ENCODE measurements around the gene KCNC4.

DNA sequence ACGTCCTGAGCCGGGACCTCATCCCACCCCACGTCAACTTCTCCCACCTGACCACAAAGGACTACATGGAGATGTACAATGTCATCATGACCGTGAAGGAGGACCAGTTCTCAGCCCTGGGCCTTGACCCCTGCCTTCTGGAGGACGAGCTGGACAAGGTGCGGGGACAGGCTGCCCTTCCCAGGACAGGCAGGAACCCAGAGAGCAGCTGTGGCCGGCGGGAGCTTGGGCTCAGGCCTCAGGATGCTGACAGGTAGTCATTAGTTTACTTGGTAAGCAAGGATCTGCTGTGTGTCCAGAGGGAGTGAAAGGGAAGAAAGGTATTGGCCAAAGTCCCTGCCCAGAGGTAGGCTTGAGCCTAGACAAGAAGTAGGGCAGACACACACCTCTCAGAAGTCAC lies 17.6 kb upstream of the KCNC4 start:
- TF ChIP-seq, protein P1, sequence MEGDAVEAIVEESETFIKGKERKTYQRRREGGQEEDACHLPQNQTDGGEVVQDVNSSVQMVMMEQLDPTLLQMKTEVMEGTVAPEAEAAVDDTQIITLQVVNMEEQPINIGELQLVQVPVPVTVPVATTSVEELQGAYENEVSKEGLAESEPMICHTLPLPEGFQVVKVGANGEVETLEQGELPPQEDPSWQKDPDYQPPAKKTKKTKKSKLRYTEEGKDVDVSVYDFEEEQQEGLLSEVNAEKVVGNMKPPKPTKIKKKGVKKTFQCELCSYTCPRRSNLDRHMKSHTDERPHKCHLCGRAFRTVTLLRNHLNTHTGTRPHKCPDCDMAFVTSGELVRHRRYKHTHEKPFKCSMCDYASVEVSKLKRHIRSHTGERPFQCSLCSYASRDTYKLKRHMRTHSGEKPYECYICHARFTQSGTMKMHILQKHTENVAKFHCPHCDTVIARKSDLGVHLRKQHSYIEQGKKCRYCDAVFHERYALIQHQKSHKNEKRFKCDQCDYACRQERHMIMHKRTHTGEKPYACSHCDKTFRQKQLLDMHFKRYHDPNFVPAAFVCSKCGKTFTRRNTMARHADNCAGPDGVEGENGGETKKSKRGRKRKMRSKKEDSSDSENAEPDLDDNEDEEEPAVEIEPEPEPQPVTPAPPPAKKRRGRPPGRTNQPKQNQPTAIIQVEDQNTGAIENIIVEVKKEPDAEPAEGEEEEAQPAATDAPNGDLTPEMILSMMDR (conservative IDR thresholded peaks at IDR 0.05; ENCODE audit: low read depth, low read length) = no peak
- TF ChIP-seq RAD21 (IDR thresholded peaks at IDR 0.05; ENCODE audit: low read length) (no peak), MXI1 (IDR thresholded peaks at IDR 0.05; ENCODE audit: borderline replicate concordance, low read depth, low read length) (no peak), CEBPB (IDR thresholded peaks at IDR 0.05; ENCODE audit: low read depth, low read length) (no peak), POLR2A (IDR thresholded peaks at IDR 0.05; ENCODE audit: low read depth, low read length) (no peak), RFX5 (IDR thresholded peaks at IDR 0.05; ENCODE audit: low read depth, low read length) (no peak)
